HepG2 (cell line): Measurements from ENCODE around the gene FBXO9. TPM values are rescaled to one million over a fixed set of nuclear protein-coding genes. Genes with fewer than 3 reads are reported as not detected.

Experiments
- ATAC-seq: fragments of 200-7000 bp; cut with Tn5 transposase; 3 replicates; pipeline ENCODE4 v1.9.1; 2020; ENCODE audit warnings: mild to moderate bottlenecking, moderate library complexity
- BruUV-seq: library from RNA; stranded (reverse); fragments of 400-500 nt; replicated peaks from 2 replicates; lab custom pipeline; 2021; lab: Mats Ljungman, UMichigan
- CTCF ChIA-PET: fragments of 300-600 bp; formaldehyde crosslinking; extraction: SDS; loops from one replicate; lab custom pipeline; 2021; ENCODE audit warnings: low total read pairs, inconsistent platforms, low intra/inter-chr PET ratio; lab: Yijun Ruan, JAX
- POLR2A ChIA-PET: fragments of 350-600 bp; sonication (Branson Sonifier 250); formaldehyde crosslinking; loops from one replicate; lab custom pipeline; 2020; ENCODE audit warnings: antibody characterized with exemption, inconsistent platforms; lab: Yijun Ruan, JAX
- DNase-seq: peaks from one replicate; pipeline ENCODE4 v3.0.0-alpha.2; 2015; ENCODE audit warnings: low spot score
- FAIRE-seq: peaks from 3 replicates; lab custom pipeline; 2011; peaks lifted over from hg19 to GRCh38; lab: Jason Lieb, UNC
- H2AFZ ChIP-seq: one replicate; pipeline ENCODE4 v1.6.1; 2011; ENCODE audit warnings: low read length, inconsistent platforms
- H3K27ac ChIP-seq: fragments of 300-600 bp; 3 replicates; pipeline ENCODE4 v1.8.0; 2011; ENCODE audit warnings: mixed run types, mild to moderate bottlenecking, mixed read lengths, low read length, inconsistent platforms; ENCODE audit not compliant: insufficient read depth; ENCODE audit errors: extremely low read length
- H3K27me3 ChIP-seq, 2 experiments: fragments of 200-600 bp in 1 of 2; 2 replicates in 1 of 2; 3 replicates in 1 of 2; pipeline versions ENCODE4 v1.6.0 to v1.8.0; 2011; ENCODE audit warnings: low read length in 2 of 2, mild to moderate bottlenecking in 2 of 2, moderate library complexity in 2 of 2, inconsistent platforms in 1 of 2; ENCODE audit not compliant: insufficient read depth in 2 of 2, control insufficient read depth in 1 of 2
- H3K36me3 ChIP-seq, 2 experiments: fragments of 200-600 bp in 1 of 2; replicated peaks in 1 of 2; 2 replicates in 1 of 2; 3 replicates in 1 of 2; pipeline versions ENCODE4 v1.5.1 to v1.8.0; 2011; ENCODE audit warnings: low read length in 2 of 2, inconsistent platforms in 1 of 2; ENCODE audit not compliant: insufficient read depth in 2 of 2, control insufficient read depth in 1 of 2
- H3K4me1 ChIP-seq: 2 replicates; pipeline ENCODE4 v1.5.1; 2012; ENCODE audit warnings: low read length, inconsistent platforms; ENCODE audit not compliant: insufficient read depth
- H3K4me2 ChIP-seq: 2 replicates; pipeline ENCODE4 v1.6.0; 2011; ENCODE audit warnings: low read depth, low read length, inconsistent platforms
- H3K4me3 ChIP-seq, 3 experiments: fragments of 200-600 bp in 1 of 3; sonication (generic), shearing (Covaris generic) in 1 of 3; replicated peaks in 1 of 3; 2 replicates each; pipeline ENCODE4 v1.5.1; 2011 to 2016; ENCODE audit warnings: low read length in 3 of 3, inconsistent platforms in 2 of 3, low read depth in 2 of 3, mild to moderate bottlenecking in 2 of 3, control low read depth in 1 of 3, mixed read lengths in 1 of 3; ENCODE audit not compliant: insufficient read depth in 1 of 3
- H3K79me2 ChIP-seq: one replicate; pipeline ENCODE4 v1.6.1; 2011; ENCODE audit warnings: low read length, inconsistent platforms; ENCODE audit not compliant: insufficient read depth
- H3K9ac ChIP-seq: 2 replicates; pipeline ENCODE4 v1.6.0; 2011; ENCODE audit warnings: mild to moderate bottlenecking, low read depth, low read length, inconsistent platforms; ENCODE audit not compliant: insufficient read depth
- H3K9me3 ChIP-seq: 2 replicates; pipeline ENCODE4 v1.5.1; 2012; ENCODE audit warnings: mild to moderate bottlenecking, low read length
- H4K20me1 ChIP-seq: 2 replicates; pipeline ENCODE4 v1.6.0; 2011; ENCODE audit warnings: inconsistent platforms, mild to moderate bottlenecking, low read length, moderate library complexity; ENCODE audit not compliant: insufficient read depth
- KLF6 ChIP-seq: IDR thresholded peaks from 2 replicates; pipeline ENCODE4 v1.8.0; 2016; ENCODE audit warnings: missing biosample characterization, missing genetic modification reagents
- MIXL1 ChIP-seq: IDR thresholded peaks from 2 replicates; pipeline ENCODE4 v1.6.1; 2016
- MTA3 ChIP-seq: sonication (generic); formaldehyde crosslinking; IDR thresholded peaks from 2 replicates; pipeline ENCODE4 v1.4.0; 2020; ENCODE audit warnings: missing genetic modification reagents
- SPEN ChIP-seq: sonication (generic); formaldehyde crosslinking; IDR thresholded peaks from 2 replicates; pipeline ENCODE4 v1.5.1; 2020; ENCODE audit warnings: low read depth, mild to moderate bottlenecking, missing genetic modification reagents
- ZNF329 ChIP-seq: sonication (generic); formaldehyde crosslinking; IDR thresholded peaks from 2 replicates; pipeline ENCODE4 v1.9.0; 2021; ENCODE audit warnings: low read depth, mild to moderate bottlenecking, missing genetic modification reagents
- in situ Hi-C: cut with HindIII; loops from 2 replicates; pipeline ENCODE4 v1.10.0; 2017; ENCODE audit warnings: low pct_unique_long_range_greater_than_20kb; ENCODE audit not compliant: extremely low pct_ligation_motif_present
- intact Hi-C: fragments of 100-400 bp; cut with micrococcal nuclease; formaldehyde crosslinking; loops from one replicate; pipeline ENCODE4 v1.10.0; 2022; ENCODE audit not compliant: unreplicated experiment
- polyA plus RNA-seq, 8 experiments: library from polyadenylated mRNA; depleted of rRNA in 3 of 8; stranded (reverse) in 7 of 8; unstranded in 1 of 8; fragments of >200 nt; fragmentation: Illumina TruSeq in 4 of 8; extraction: Trizol in 4 of 8; gene quantifications; 2 replicates each; pipeline versions ENCODE4 v1.2.1 to v1.2.3, GENCODE V29; 2011 to 2016; ENCODE audit warnings: low read depth in 4 of 8, missing spikeins in 1 of 8, mixed read lengths in 1 of 8; ENCODE audit not compliant: insufficient read depth in 1 of 8
- total RNA-seq, 5 experiments: library from RNA; depleted of rRNA; stranded (reverse); fragments of >200 nt; fragmentation: Illumina TruSeq; extraction: Trizol; gene quantifications; 2 replicates each; pipeline ENCODE4 v1.2.3, GENCODE V29; 2016; ENCODE audit warnings: low read depth in 1 of 5
- TF ChIP-seq, protein P1 (sequence below): sonication (generic); formaldehyde crosslinking; IDR thresholded peaks from 2 replicates; pipeline ENCODE4 v1.4.0; 2020; ENCODE audit warnings: mild to moderate bottlenecking, missing genetic modification reagents
- TF ChIP-seq, protein P2 (sequence below): IDR thresholded peaks from 2 replicates; pipeline ENCODE4 v1.6.1; 2016
- TF ChIP-seq, protein P3 (sequence below): sonication (generic); formaldehyde crosslinking; IDR thresholded peaks from 2 replicates; pipeline ENCODE4 v1.5.0; 2020; ENCODE audit warnings: missing genetic modification reagents
- TF ChIP-seq, protein P4 (sequence below): IDR thresholded peaks from 2 replicates; pipeline ENCODE4 v1.6.1; 2016; ENCODE audit warnings: low read depth, control low read depth

FBXO9 gene
- total and polyA plus RNA-seq, 2 of the 13 experiments (the other 11 are each of a cell fraction or from before 2014, with no cell fraction given) = 64.3 to 98.4 TPM

DNA sequence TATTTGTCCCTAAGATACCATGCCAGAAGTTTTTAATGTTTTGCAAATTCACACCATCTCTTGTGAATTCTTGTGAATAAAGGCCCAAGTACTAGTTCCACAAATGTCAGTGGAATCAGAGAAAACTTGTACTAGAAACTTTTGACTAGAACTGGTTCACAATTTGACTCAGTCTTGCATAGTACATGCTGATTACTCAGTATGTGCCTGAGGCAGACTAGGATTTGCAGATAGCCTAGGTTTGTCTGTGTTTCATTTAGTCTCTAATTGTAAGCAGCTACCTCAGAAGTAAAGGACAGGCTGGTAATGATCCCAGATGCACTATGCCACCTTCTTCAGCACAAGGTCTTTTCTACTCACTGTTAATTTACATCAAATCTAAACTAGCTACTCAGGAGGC, 35.9 kb upstream of the FBXO9 start:
- BruUV-seq = no TSS peak
- POLR2A ChIA-PET = no interaction called here
- TF ChIP-seq SPEN (no peak), MIXL1 (CRISPR knock-in tag) (no peak), ZNF329 (CRISPR knock-in tag) (no peak), KLF6 (CRISPR knock-in tag) (no peak), MTA3 (CRISPR knock-in tag) (no peak)
- TF ChIP-seq, protein P1, sequence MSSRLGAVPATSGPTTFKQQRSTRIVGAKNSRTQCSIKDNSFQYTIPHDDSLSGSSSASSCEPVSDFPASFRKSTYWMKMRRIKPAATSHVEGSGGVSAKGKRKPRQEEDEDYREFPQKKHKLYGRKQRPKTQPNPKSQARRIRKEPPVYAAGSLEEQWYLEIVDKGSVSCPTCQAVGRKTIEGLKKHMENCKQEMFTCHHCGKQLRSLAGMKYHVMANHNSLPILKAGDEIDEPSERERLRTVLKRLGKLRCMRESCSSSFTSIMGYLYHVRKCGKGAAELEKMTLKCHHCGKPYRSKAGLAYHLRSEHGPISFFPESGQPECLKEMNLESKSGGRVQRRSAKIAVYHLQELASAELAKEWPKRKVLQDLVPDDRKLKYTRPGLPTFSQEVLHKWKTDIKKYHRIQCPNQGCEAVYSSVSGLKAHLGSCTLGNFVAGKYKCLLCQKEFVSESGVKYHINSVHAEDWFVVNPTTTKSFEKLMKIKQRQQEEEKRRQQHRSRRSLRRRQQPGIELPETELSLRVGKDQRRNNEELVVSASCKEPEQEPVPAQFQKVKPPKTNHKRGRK = no peak
- TF ChIP-seq, protein P2, sequence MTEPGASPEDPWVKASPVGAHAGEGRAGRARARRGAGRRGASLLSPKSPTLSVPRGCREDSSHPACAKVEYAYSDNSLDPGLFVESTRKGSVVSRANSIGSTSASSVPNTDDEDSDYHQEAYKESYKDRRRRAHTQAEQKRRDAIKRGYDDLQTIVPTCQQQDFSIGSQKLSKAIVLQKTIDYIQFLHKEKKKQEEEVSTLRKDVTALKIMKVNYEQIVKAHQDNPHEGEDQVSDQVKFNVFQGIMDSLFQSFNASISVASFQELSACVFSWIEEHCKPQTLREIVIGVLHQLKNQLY (CRISPR knock-in tag) = no peak
- TF ChIP-seq, protein P3, sequence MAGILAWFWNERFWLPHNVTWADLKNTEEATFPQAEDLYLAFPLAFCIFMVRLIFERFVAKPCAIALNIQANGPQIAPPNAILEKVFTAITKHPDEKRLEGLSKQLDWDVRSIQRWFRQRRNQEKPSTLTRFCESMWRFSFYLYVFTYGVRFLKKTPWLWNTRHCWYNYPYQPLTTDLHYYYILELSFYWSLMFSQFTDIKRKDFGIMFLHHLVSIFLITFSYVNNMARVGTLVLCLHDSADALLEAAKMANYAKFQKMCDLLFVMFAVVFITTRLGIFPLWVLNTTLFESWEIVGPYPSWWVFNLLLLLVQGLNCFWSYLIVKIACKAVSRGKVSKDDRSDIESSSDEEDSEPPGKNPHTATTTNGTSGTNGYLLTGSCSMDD = no peak
- TF ChIP-seq, protein P4, sequence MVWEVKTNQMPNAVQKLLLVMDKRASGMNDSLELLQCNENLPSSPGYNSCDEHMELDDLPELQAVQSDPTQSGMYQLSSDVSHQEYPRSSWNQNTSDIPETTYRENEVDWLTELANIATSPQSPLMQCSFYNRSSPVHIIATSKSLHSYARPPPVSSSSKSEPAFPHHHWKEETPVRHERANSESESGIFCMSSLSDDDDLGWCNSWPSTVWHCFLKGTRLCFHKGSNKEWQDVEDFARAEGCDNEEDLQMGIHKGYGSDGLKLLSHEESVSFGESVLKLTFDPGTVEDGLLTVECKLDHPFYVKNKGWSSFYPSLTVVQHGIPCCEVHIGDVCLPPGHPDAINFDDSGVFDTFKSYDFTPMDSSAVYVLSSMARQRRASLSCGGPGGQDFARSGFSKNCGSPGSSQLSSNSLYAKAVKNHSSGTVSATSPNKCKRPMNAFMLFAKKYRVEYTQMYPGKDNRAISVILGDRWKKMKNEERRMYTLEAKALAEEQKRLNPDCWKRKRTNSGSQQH (CRISPR knock-in tag) = no peak
- peaks cover 24 to 59% of the 10 kb centered on the region in 2 experiments for H3K36me3 ChIP-seq
- ATAC-seq = no peak
- intact Hi-C loops (no loop called here), in situ Hi-C loops (no loop called here)
- H4K20me1 ChIP-seq = no peaks in the 10 kb centered on the region
- no peaks in the 10 kb centered on the region for H3K79me2 ChIP-seq
- no peak overlapping the region for H3K4me3 ChIP-seq
- DNase-seq = no peak
- CTCF ChIA-PET = no interaction called here
- no peaks in the 10 kb centered on the region for H3K27me3 ChIP-seq
- FAIRE-seq = no peak
- no peaks in the 10 kb centered on the region for H3K4me1 ChIP-seq
- H3K9ac ChIP-seq = no peak overlapping the region
- H3K4me2 ChIP-seq = no peak overlapping the region
- H3K27ac ChIP-seq = no peak overlapping the region
- H2AFZ ChIP-seq = no peak overlapping the region
- H3K9me3 ChIP-seq = no peaks in the 10 kb centered on the region
